ENCODE data around the gene LILRB4. TPM values are rescaled to one million over a fixed set of nuclear protein-coding genes. Genes with fewer than 3 reads are reported as not detected.
"Not testable (repeated sequence)": the region's sequence is repeated elsewhere in the genome, so short reads cannot be mapped to it uniquely, and the experiment has no call there.

LILRB4 gene
- total RNA-seq, 2 donors from 2014 or later: not detected

GRCh38 chr19:54632517-54632916, 30.3 kb upstream of the LILRB4 start:
- WGBS, 2 experiments (ENCODE audit: insufficient coverage in 1 of 2, insufficient read length in 1 of 2): 82 to 90% methylated on average over 8 to 16 of the region's 16 CpGs
- H3K9me3 ChIP-seq (ENCODE audit: control insufficient read depth, low read length): peaks cover 24% of the 10 kb centered on the region
- not testable (repeated sequence) for H3K27me3 Mint-ChIP-seq (ENCODE audit: insufficient read depth); H3K9ac ChIP-seq (ENCODE audit: extremely low read depth, low read length, poor library complexity, severe bottlenecking); H3K36me3 Mint-ChIP-seq (ENCODE audit: low read depth); H3K4me1 Mint-ChIP-seq; H3K36me3 ChIP-seq (ENCODE audit: control insufficient read depth, insufficient read depth, low read length); H3K27ac Mint-ChIP-seq; H3K4me1 ChIP-seq (ENCODE audit: control insufficient read depth, insufficient read depth, low read length); H3K27ac ChIP-seq (ENCODE audit: low read depth, low read length); H3K4me3 Mint-ChIP-seq; DNase-seq; H3K27me3 ChIP-seq (ENCODE audit: control insufficient read depth, insufficient read depth, low read length, poor library complexity, severe bottlenecking); H3K4me3 ChIP-seq (ENCODE audit: low read length)
- peaks cover 94% of the 10 kb centered on the region for H3K9me3 Mint-ChIP-seq

- Histone ChIP-seq H3K4me3 (ENCODE audit: low read length) (no peak overlapping the region), H3K9me3 (ENCODE audit: control insufficient read depth, low read length) (peaks cover 16% of the 10 kb centered on the region), H3K9ac (ENCODE audit: extremely low read depth, low read length, poor library complexity, severe bottlenecking) (no peak overlapping the region), H3K4me1 (ENCODE audit: control insufficient read depth, insufficient read depth, low read length) (no peaks in the 10 kb centered on the region), H3K27ac (ENCODE audit: low read depth, low read length) (no peak overlapping the region), H3K27me3 (ENCODE audit: control insufficient read depth, insufficient read depth, low read length, poor library complexity, severe bottlenecking) (no peaks in the 10 kb centered on the region), H3K36me3 (ENCODE audit: control insufficient read depth, insufficient read depth, low read length) (no peaks in the 10 kb centered on the region)
- no peak overlapping the region for H3K4me3 Mint-ChIP-seq
- H3K27ac Mint-ChIP-seq: no peak overlapping the region
- H3K9me3 Mint-ChIP-seq: peaks cover 91% of the 10 kb centered on the region
- DNase-seq: no peak
- H3K36me3 Mint-ChIP-seq (ENCODE audit: low read depth): no peaks in the 10 kb centered on the region
- no peak for TF ChIP-seq CTCF (conservative IDR thresholded peaks at IDR 0.05)
- no peaks in the 10 kb centered on the region for H3K27me3 Mint-ChIP-seq (ENCODE audit: insufficient read depth)
- 72 to 80% methylated on average over 1 to 6 of the region's 7 CpGs for WGBS, 2 experiments (ENCODE audit: insufficient coverage in 1 of 2, insufficient read length in 1 of 2)
- no peaks in the 10 kb centered on the region for H3K4me1 Mint-ChIP-seq
Observed at GRCh38 chr19:54633401-54633800, 29.4 kb upstream of the LILRB4 start.

GRCh38 chr19:54636081-54636480, 26.7 kb upstream of the LILRB4 start:
- not testable (repeated sequence) for H3K36me3 Mint-ChIP-seq (ENCODE audit: low read depth); H3K27ac ChIP-seq (ENCODE audit: low read depth, low read length); H3K36me3 ChIP-seq (ENCODE audit: control insufficient read depth, insufficient read depth, low read length); H3K4me1 Mint-ChIP-seq; H3K27ac Mint-ChIP-seq; H3K4me3 Mint-ChIP-seq; H3K27me3 Mint-ChIP-seq (ENCODE audit: insufficient read depth); H3K9ac ChIP-seq (ENCODE audit: extremely low read depth, low read length, poor library complexity, severe bottlenecking); H3K4me1 ChIP-seq (ENCODE audit: control insufficient read depth, insufficient read depth, low read length); H3K27me3 ChIP-seq (ENCODE audit: control insufficient read depth, insufficient read depth, low read length, poor library complexity, severe bottlenecking); DNase-seq; H3K4me3 ChIP-seq (ENCODE audit: low read length)
- peaks cover 22% of the 10 kb centered on the region for H3K9me3 ChIP-seq (ENCODE audit: control insufficient read depth, low read length)
- peaks cover 90% of the 10 kb centered on the region for H3K9me3 Mint-ChIP-seq
- WGBS, 2 experiments (ENCODE audit: insufficient coverage in 1 of 2, insufficient read length in 1 of 2): 70 to 79% methylated on average over 9 to 12 of the region's 12 CpGs

GRCh38 chr19:54638683-54639082, 24.1 kb upstream of the LILRB4 start:
- Histone ChIP-seq H3K36me3 (ENCODE audit: control insufficient read depth, insufficient read depth, low read length) (no peaks in the 10 kb centered on the region), H3K9me3 (ENCODE audit: control insufficient read depth, low read length) (peaks cover 38% of the 10 kb centered on the region), H3K27ac (ENCODE audit: low read depth, low read length) (no peak overlapping the region), H3K4me3 (ENCODE audit: low read length) (no peak overlapping the region), H3K9ac (ENCODE audit: extremely low read depth, low read length, poor library complexity, severe bottlenecking) (no peak overlapping the region), H3K27me3 (ENCODE audit: control insufficient read depth, insufficient read depth, low read length, poor library complexity, severe bottlenecking) (no peaks in the 10 kb centered on the region), H3K4me1 (ENCODE audit: control insufficient read depth, insufficient read depth, low read length) (no peaks in the 10 kb centered on the region)
- Mint-ChIP-seq H3K27me3 (ENCODE audit: insufficient read depth) (no peaks in the 10 kb centered on the region), H3K4me3 (no peak overlapping the region), H3K27ac (no peak overlapping the region), H3K9me3 (peaks cover 89% of the 10 kb centered on the region), H3K4me1 (no peaks in the 10 kb centered on the region), H3K36me3 (ENCODE audit: low read depth) (no peaks in the 10 kb centered on the region)
- no peak for DNase-seq
- TF ChIP-seq CTCF (conservative IDR thresholded peaks at IDR 0.05): no peak
- 83 to 87% methylated on average over 17 to 18 of the region's 18 CpGs for WGBS, 2 experiments (ENCODE audit: insufficient coverage in 1 of 2, insufficient read length in 1 of 2)

GRCh38 chr19:54642953-54643352, 19.8 kb upstream of the LILRB4 start:
- H3K9me3 Mint-ChIP-seq: peaks cover 86% of the 10 kb centered on the region
- not testable (repeated sequence) for H3K4me1 ChIP-seq (ENCODE audit: control insufficient read depth, insufficient read depth, low read length); H3K36me3 ChIP-seq (ENCODE audit: control insufficient read depth, insufficient read depth, low read length); H3K27ac ChIP-seq (ENCODE audit: low read depth, low read length); H3K9ac ChIP-seq (ENCODE audit: extremely low read depth, low read length, poor library complexity, severe bottlenecking); H3K36me3 Mint-ChIP-seq (ENCODE audit: low read depth); H3K4me3 ChIP-seq (ENCODE audit: low read length); H3K27me3 Mint-ChIP-seq (ENCODE audit: insufficient read depth); DNase-seq; H3K27me3 ChIP-seq (ENCODE audit: control insufficient read depth, insufficient read depth, low read length, poor library complexity, severe bottlenecking); H3K4me3 Mint-ChIP-seq; H3K4me1 Mint-ChIP-seq; H3K27ac Mint-ChIP-seq
- H3K9me3 ChIP-seq (ENCODE audit: control insufficient read depth, low read length): peaks cover 69% of the 10 kb centered on the region
- WGBS, 2 experiments (ENCODE audit: insufficient coverage in 1 of 2, insufficient read length in 1 of 2): 60 to 77% methylated on average over 1 to 5 of the region's 5 CpGs

GRCh38 chr19:54643583-54643982, 19.2 kb upstream of the LILRB4 start:
- not testable (repeated sequence) for H3K36me3 ChIP-seq (ENCODE audit: control insufficient read depth, insufficient read depth, low read length); H3K36me3 Mint-ChIP-seq (ENCODE audit: low read depth); H3K27ac Mint-ChIP-seq; H3K27me3 ChIP-seq (ENCODE audit: control insufficient read depth, insufficient read depth, low read length, poor library complexity, severe bottlenecking); DNase-seq; H3K27ac ChIP-seq (ENCODE audit: low read depth, low read length); H3K4me3 ChIP-seq (ENCODE audit: low read length); H3K4me1 ChIP-seq (ENCODE audit: control insufficient read depth, insufficient read depth, low read length); H3K9ac ChIP-seq (ENCODE audit: extremely low read depth, low read length, poor library complexity, severe bottlenecking); H3K27me3 Mint-ChIP-seq (ENCODE audit: insufficient read depth); H3K4me1 Mint-ChIP-seq; H3K4me3 Mint-ChIP-seq
- H3K9me3 Mint-ChIP-seq: peaks cover 90% of the 10 kb centered on the region
- peaks cover 73% of the 10 kb centered on the region for H3K9me3 ChIP-seq (ENCODE audit: control insufficient read depth, low read length)
- WGBS, 2 experiments (ENCODE audit: insufficient coverage in 1 of 2, insufficient read length in 1 of 2): 54 to 68% methylated on average over 2 to 4 of the region's 6 CpGs

All from endodermal cell (in vitro differentiated cells).